ENCODE measurements around the gene MAPK13. TPM values are rescaled to one million over a fixed set of nuclear protein-coding genes. Genes with fewer than 3 reads are reported as not detected.
"Not testable (repeated sequence)": the region's sequence is repeated elsewhere in the genome, so short reads cannot be mapped to it uniquely, and the experiment has no call there.

MAPK13 gene
- total RNA-seq, 1 donor from 2014 or later: 72.2 TPM

DNA sequence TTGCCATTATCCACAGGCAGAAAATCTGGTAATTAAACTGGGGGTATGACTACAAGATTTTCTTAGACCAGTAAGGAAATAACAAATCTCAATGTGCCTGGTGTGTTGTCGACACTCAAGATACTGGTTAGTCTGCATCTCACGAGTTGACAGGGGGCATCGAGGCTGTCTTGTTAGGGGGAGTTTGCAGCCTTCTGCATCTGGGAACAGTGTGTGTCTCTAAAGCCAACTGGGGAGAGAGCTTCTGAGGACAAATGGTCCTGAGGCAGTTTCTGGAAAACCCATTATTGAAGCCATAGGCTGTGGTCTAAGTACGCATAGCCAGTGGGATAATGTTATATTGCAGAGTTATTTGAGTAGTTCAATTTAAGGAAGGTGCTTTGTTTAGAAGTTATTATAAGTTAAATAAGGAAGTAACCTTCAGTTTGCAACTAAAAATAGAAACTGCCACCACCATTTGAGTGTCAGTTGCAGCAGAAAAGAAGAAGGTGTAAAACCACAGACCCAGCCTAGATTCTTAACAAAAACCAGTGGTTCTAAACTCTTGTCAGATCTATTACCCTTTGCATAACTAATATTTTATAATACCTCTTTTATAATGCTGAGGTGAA lies 15.4 kb upstream of the MAPK13 start:
- no peak for DNase-seq (ENCODE audit: low spot score)

- DNase-seq (ENCODE audit: low spot score): no peak
Measured at GRCh38 chr6:36115412-36115811, 14.9 kb upstream of the MAPK13 start.

DNA sequence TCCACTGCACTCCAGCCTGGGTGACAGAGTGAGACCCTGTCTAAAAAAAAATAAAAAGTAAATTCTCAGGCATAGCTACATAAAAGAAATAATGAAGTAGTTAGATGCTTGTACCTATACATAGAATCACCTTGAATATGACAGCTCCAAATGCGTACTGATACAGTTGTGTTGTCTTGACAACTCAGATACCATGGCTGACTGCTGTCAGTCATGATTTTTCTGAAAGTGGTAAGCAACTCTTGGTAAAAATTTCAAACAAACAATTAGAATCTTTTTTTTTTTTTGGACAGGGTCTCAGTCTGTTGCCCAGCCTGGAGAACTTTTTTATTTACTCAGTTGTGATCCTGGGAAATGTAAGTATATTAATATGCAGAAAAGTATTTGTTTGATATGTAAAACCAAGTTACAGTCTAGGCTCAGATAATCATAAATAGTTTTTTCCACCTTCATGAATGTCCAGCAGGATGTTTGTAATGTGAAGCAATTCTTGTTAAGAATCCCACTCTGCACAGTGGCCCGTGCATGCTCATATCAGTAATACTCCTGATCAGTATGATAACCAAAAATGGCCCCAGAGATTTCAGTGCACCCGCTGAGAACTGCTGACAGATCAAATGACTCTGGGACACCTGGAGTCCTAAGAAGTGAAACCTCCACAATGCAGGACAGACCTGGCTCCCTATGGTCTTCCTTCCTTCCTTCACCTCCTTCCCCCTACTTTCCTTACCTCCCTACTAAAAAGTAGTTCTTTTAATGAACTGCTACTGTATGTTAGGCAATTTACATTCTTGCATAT lies 14.0 kb upstream of the MAPK13 start:
- no peak for DNase-seq (ENCODE audit: low spot score)

- DNase-seq (ENCODE audit: low spot score): no peak
Measured at GRCh38 chr6:36116943-36117342, 13.4 kb upstream of the MAPK13 start.

DNA sequence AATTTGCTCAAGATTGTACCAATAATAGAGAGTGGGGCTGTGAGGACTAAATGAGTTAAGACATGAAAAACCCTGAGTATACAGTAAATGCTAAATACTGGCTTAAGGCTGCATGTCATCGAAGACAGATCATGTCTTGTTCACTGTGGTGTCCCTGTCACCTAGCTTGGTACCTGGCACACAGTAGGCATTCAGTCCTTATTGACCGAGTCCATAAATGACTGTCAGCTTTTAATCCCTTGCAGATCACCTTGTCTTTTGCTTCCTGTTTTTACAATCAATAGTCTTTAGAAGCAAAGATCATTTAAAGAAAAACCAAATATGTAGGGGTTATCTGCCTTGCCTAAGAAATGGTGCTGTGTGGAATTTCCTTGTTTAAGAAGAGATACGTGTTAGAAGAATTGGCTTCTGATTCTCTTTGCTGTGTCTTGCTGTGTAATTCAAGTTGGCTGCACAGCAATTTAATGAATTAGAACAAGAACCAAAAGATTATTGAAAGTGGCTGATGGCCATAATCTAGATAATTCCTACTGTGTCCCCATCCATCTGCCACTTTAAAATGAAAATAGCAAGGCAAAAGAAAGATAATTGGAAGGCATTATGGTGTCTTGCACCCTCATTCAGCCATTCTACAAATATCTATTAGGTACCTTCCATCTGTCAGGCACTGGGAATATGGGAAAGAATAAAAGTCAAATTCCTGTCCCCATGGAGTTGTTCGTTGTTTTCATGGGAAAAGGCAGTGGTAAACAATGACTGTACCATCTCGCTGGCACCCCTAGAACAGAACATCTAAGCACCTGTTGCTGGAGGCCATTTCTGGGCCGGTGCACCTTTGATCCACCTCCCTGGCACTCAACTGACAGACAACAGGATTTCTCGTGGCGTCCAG lies 12.4 kb upstream of the MAPK13 start:
- no peak for DNase-seq (ENCODE audit: low spot score)

DNA sequence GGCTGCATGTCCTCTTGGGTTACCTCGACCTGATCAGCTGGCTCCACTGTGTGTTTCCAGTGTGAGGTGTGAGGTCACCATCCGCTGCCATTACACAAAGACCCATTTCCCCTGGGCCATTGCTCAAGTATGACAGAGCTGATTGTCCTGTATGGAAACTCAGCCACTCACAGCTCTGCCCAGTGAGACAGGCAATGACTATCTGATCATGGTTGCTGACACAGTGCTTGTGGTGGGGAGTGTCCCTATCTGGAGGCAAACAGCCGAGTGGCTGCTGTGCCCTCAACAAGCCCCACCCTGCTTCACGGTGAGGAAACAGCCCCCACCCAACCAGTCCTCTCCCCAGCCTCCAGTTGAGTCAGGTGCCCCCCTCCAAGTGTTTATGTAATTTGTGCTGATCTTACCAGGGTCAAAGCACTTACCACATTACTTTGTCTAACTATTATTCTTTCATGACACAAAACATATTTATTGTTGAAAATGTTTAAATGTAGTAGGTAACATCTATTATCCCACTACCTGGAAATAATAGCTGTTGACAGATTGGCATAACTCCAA lies 11.7 kb upstream of the MAPK13 start:
- DNase-seq (ENCODE audit: low spot score): peak; percentile 45

GRCh38 chr6:36119209-36119608 lies 11.1 kb upstream of the MAPK13 start:
- no peak for DNase-seq (ENCODE audit: low spot score)

DNA sequence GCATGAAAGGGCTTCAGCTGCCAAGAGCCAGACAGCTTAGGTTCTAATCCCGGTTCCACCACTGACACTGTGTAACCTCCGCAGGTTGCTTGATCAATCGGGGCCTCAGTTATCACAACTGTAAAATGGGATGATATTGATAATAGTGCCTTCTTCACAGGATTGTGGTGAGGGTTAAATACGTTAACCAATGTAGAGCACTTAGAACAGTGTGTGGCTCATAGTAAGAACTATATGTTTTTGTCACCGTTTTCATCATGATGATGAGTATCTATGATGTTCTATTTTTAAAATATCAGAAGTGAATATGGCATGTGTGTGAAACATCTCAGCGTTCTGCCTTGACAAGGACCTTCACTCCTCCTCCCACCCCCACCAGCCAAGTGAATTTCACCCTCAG lies 10.3 kb upstream of the MAPK13 start:
- DNase-seq (ENCODE audit: low spot score): no peak

DNA sequence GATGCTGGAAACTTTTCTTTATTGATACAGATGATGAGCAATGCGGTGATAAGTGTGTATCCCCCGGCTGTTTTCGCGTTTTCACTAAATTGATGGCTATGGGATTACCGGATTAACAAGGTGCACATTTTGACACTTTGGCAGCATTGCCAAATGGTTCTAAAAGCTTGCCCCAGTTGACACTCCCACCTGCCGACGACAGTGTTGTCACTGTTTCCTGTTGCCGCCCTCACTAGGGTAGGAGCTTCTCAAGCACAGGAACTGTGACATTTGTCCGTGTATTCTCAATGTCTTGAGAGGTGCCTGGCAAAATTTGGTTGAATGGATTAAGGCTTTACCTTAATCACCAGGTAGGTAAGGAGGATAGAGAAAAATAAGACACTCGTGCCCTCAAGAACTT lies 9.8 kb upstream of the MAPK13 start:
- no peak for DNase-seq (ENCODE audit: low spot score)

DNA sequence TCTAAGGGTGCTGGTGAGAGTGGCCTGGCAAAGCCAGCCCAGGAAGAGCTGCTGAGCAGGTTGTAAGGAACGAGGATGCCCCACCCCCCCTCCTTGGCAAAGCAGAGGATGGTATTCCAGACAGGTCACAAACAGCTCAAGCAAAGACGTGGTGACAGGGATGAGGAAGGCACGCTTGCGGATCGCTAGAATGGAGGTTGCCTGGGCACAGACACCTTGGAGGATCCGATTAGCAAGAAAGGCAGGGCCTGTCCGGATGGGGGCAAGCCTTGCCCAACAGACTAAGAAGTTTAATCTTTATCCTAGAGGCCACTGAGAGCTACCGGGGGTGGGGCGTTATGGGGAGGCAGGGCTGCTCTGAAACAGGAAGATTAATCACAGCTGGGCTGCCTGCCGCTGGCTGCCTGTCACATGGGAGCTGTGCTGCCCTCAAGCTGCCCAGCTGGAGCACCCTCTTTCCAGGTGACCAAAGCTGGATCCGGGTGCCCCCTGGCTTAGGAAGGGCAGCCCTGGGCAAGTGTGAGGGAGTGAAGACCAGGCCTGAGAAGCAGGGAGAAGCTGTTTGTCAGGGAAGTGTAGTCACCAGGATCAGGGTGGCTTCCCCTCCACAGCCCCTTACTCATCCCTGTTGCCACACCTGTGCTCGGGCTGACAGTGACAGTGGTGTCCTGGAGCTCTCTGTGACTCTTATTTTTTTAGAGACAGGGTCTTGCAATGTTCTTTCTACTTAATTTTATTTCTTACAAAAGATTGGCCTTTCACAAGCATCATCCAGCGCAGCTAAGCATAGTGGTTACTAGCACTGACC lies 9.1 kb upstream of the MAPK13 start:
- DNase-seq (ENCODE audit: low spot score): peak; percentile 78

DNA sequence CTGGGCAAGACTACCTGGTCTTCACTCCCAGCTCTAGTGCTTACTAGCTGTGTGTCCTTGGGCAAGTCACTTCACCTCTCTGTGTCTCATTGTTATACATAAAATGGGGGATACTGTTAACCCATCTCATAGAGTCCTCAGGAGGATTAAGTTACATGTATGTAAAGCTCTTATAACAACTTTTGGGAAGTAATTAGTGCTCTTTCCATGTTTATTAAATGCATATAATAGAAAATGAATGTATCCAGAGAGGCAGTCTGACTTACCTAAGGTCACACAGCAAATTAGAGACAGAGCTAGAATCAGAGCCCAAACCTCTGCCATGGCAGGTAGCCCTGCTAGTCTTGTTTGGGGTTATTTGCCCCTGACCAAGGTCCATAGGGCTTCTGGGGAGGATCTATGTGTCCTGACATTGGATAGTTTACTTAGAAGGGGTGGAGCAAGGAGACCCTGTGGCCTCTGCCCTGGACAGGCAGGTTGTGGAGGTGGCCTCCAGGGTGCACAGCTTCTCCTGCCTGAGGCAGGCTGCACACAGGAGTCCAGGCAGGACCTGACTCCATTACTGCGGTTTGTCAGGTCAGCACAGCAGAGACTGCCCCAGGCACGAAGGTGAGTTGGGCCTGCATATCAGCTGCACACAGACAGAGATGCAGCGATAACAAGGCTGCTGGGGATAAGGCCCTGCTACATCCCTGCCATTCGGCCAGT lies 8.4 kb upstream of the MAPK13 start:
- DNase-seq (ENCODE audit: low spot score): no peak

DNA sequence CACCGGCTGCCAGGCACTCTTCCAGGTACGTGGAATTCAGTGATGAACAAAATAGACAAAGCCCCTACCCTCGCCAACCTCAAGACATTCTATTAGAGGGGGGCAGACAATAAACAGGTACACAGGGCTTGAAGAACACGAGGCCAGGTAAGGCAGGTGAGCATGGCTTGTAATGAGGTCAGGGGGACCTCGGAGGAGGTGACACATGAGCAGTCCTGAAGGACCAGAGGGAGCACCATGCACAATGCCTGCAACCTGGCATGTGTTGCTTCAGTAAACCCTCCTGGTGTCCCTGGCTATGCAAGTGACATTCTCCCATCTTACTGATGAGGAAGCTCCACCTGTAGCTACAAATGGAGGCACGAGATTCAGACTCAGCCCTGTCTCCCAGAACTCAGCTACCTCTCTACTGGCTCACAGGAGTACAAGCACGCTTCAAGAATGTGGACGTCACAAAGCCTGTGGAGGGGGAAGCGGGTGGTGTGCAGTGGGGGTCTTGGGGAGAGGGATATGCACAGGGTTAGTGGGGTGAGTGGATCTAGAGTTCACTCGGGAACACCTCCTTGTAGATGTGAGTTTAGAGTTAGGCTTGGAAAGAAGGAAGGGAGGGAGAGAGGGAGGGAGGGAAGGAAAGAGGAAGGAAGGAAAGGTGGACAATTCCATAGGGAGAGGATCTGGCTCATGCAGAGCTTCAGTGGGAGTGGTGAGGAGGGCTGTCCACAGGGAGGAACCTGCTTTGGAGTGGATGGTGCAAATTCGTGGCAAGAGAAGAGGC lies 7.6 kb upstream of the MAPK13 start:
- DNase-seq (ENCODE audit: low spot score): no peak

DNA sequence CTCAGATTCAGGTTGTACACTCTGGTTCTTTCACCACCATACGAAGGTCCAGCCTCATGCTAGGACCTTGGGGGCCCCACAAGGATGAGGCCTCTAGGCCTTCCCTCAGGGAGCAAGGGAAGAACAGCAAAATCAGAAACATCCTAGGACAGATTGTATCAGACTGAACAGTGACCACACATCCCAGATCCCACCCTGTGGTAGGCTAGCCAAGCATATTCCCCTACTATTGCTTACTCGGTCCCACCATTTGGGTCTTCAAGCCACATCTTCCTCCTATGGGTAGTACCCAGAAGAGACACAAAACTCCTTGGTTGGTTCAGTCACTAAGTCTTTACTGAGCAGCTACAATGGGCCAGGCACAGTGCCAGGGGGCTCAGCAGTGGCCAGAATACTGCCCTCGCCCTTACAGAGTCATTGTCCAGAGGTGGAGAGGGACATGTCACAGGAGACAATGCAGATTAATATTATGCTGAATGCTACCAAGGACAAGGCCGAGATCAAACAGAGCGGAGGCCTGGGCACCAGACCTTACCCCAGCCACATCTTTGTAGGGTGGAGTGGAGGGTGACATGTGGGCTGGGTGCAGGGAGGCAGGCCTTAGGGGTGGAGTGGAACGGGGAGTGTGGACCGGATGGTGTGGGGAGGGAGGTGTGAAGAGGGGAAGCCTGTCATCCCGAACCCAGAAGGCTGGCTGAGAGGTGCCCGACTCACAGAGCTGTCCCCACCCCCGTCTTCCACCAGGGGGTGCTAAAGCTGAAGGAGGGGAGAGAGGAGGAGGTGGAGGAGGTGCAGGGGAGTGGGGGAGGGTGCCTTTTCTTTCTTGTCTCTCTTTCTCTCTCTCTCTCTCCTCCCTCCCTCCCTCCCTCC lies 6.8 kb upstream of the MAPK13 start:
- peak; percentile 80 for DNase-seq (ENCODE audit: low spot score)

DNA sequence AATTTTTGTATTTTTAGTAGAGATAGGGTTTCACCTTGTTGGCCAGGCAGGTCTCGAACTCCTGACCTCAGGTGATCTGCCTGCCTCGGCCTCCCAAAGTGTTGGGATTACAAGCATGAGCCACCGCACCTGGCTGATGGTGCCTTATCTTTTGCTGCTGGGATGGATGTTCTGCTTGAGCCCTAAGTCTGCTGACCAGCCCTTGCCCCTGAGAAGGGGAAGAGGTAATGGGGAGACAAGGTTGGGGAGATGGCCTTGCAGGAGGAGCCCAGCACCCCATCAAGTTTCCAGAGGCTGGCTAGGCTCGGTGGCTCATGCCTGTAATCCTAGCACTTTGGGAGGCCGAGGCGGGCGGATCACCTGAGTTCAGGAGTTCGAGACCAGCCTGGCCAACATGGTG lies 6.0 kb upstream of the MAPK13 start:
- DNase-seq (ENCODE audit: low spot score): not testable (repeated sequence)

- DNase-seq (ENCODE audit: low spot score): no peak
Measured at GRCh38 chr6:36124881-36125280, 5.4 kb upstream of the MAPK13 start.

DNA sequence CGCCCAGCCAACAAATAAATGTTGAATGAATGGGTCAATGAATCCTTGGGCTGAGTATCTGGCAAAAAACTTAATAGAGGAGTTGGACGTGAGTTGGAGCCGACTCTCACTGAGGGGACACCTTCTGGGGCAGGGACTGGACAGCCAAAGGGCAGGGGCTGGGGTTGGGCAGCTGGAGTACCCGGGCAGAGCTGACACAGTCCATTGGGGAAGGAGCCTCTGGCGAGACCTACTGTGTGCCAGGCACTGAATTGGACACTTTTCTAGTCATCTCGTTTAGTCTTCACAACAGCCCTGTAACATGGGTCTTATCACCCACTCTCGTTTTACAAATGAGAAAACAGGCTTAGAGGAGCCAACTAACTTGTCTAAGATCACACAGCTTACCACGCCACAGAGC lies 4.7 kb upstream of the MAPK13 start:
- no peak for DNase-seq (ENCODE audit: low spot score)

DNA sequence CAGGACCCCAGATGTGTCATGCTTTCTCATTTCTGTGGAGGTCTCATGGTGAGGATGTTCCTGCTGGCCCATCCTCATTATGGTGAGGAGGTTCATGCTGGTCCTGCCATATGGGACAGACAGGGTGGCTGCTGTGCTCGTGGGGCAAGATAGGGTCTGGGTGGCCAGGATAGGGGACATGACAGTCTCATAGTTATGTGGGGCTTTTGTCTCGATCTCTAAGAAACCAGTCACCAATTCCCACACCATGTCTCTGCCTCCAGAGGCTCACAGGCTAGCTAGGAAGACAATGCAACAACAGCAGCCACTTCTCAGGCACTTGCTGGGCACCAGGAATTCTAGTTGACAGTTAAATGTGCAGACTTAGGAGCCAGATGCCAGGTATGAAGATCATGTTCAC lies 4.2 kb upstream of the MAPK13 start:
- no peak for DNase-seq (ENCODE audit: low spot score)

DNA sequence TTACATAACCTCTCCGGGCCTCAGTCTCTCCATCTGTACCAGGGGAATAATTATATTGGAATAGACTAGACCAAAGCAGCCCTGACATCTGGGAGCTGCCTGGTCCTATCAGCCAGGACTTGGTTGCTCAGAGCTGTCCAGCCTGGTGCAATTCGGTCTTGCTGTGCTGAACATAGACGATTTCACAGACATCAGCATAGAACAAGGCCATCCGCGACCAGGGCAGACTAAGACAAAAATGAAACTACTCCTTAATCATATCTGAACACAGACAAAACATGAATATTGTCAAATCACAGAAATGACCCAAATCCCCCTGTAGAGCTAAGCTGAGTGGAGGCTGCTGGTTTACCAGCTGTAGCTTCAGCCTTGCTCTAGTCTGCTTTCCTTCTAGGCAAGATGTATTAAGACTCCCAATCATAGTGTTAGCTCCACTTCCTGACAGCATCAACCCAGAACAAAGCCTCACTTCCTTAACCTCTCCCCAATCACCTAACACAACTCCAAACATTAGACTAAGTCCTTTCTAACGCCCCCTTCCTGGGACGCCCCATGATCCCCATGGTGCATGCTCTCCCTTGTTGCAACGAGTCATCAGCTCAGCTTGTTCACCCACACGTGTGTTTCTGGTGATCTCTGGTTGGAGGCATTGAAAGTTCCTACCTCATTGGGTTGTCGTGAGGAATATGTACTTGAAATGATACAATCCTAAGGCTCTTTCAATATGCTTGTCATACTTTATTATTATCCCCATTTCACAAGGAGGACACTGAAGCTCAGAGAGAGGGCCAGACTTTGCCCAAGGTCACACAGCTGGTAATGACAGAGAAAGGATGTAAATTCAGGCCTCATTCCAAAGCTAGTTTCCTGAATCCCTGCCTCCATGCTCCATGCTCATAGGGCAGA lies 3.5 kb upstream of the MAPK13 start:
- no peak for DNase-seq (ENCODE audit: low spot score)
